Parathyroid adenoma (tissue), 2 donors: ENCODE data around the gene TTLL10.
"Not testable (repeated sequence)": the region's sequence is repeated elsewhere in the genome, so short reads cannot be mapped to it uniquely, and the experiment has no call there.

Source experiments
- H2AFZ ChIP-seq: fragments of 300-600 bp; sonication (generic); one replicate; pipeline ENCODE4 v1.7.0; 2017; ENCODE audit warnings: antibody characterized with exemption, mild to moderate bottlenecking
- H3K27ac ChIP-seq: fragments of 300-600 bp; sonication (generic); one replicate; pipeline ENCODE4 v1.7.0; 2017
- H3K27me3 ChIP-seq: fragments of 300-600 bp; sonication (generic); one replicate; pipeline ENCODE4 v1.7.0; 2017; ENCODE audit warnings: low read length; ENCODE audit not compliant: control insufficient read depth, insufficient read depth
- H3K36me3 ChIP-seq: fragments of 300-600 bp; sonication (generic); one replicate; pipeline ENCODE4 v1.7.0; 2017; ENCODE audit warnings: low read length; ENCODE audit not compliant: control insufficient read depth, insufficient read depth
- H3K4me1 ChIP-seq: fragments of 300-600 bp; sonication (generic); one replicate; pipeline ENCODE4 v1.7.0; 2017; ENCODE audit warnings: control low read depth
- H3K4me2 ChIP-seq: fragments of 300-600 bp; sonication (generic); one replicate; pipeline ENCODE4 v1.7.0; 2017; ENCODE audit warnings: low read length
- H3K4me3 ChIP-seq: fragments of 300-600 bp; sonication (generic); one replicate; pipeline ENCODE4 v1.7.0; 2017; ENCODE audit warnings: low read depth, low read length
- H3K79me2 ChIP-seq: fragments of 300-600 bp; sonication (generic); one replicate; pipeline ENCODE4 v1.7.0; 2017; ENCODE audit warnings: control low read depth
- H3K9ac ChIP-seq: fragments of 300-600 bp; sonication (generic); one replicate; pipeline ENCODE4 v1.7.0; 2017; ENCODE audit warnings: mild to moderate bottlenecking
- H3K9me3 ChIP-seq: fragments of 300-600 bp; sonication (generic); one replicate; pipeline ENCODE4 v1.7.0; 2017; ENCODE audit warnings: low read length; ENCODE audit not compliant: control insufficient read depth
- TF ChIP-seq, protein P1 (sequence below): fragments of 300-600 bp; sonication (generic); IDR thresholded peaks from one replicate; pipeline ENCODE4 v1.7.0; 2017; ENCODE audit warnings: antibody characterized with exemption, mild to moderate bottlenecking
- donor health status: primary hyperparathyroidism.

Gene TTLL10

DNA sequence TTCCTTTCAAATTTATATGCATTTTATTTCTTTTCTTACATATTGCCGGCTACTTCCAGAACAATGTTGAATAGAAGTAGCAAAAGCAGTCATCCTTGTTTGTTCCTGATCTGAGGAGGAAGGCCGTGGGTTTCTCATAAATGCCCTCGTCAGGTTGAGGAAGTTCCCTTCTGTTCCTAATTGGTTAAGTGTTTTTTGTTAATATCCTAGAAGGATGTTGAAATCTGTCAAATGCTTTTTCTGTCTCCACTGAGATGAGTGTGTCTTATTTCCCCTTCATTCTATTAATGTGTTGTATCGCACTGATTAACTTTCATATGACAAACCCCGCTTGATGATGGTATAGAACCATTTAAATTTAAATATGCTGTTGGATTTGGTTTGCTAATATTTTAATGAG, 15.4 kb downstream of the TTLL10 start:
- Histone ChIP-seq H3K9me3 (no peaks in the 10 kb centered on the region), H3K27me3 (no peaks in the 10 kb centered on the region), H3K79me2 (no peaks in the 10 kb centered on the region), H3K4me3 (no peak overlapping the region), H3K4me1 (no peaks in the 10 kb centered on the region), H3K36me3 (no peaks in the 10 kb centered on the region), H3K4me2 (no peak overlapping the region), H3K9ac (no peak overlapping the region), H3K27ac (no peak overlapping the region), H2AFZ (no peak overlapping the region)
- TF ChIP-seq, protein P1, sequence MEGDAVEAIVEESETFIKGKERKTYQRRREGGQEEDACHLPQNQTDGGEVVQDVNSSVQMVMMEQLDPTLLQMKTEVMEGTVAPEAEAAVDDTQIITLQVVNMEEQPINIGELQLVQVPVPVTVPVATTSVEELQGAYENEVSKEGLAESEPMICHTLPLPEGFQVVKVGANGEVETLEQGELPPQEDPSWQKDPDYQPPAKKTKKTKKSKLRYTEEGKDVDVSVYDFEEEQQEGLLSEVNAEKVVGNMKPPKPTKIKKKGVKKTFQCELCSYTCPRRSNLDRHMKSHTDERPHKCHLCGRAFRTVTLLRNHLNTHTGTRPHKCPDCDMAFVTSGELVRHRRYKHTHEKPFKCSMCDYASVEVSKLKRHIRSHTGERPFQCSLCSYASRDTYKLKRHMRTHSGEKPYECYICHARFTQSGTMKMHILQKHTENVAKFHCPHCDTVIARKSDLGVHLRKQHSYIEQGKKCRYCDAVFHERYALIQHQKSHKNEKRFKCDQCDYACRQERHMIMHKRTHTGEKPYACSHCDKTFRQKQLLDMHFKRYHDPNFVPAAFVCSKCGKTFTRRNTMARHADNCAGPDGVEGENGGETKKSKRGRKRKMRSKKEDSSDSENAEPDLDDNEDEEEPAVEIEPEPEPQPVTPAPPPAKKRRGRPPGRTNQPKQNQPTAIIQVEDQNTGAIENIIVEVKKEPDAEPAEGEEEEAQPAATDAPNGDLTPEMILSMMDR: no peak

DNA sequence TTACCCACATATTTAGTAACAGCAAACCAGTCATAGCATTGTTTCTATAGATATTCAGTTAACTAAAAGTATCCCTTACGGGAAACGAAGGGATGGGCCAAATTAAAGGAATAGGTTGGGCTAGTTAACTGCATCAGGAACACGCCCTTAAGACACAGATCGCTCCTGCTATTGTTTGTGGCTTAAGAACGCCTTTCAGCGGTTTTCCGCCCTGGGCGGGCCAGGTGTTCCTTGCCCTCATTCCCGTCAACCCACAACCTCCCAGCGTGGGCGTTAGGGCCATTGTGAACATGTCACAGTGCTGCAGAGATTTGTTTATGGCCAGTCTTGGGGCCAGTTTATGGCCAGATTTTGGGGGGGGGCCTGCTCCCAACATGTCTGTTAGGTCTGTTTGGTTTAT, 18.1 kb downstream of the TTLL10 start:
- Histone ChIP-seq H3K9ac (no peak overlapping the region), H3K79me2 (no peaks in the 10 kb centered on the region), H3K36me3 (no peaks in the 10 kb centered on the region), H3K4me3 (no peak overlapping the region), H3K9me3 (no peaks in the 10 kb centered on the region), H2AFZ (no peak overlapping the region), H3K4me1 (no peaks in the 10 kb centered on the region), H3K4me2 (no peak overlapping the region), H3K27ac (no peak overlapping the region), H3K27me3 (no peaks in the 10 kb centered on the region)
- TF ChIP-seq, protein P1: no peak

DNA sequence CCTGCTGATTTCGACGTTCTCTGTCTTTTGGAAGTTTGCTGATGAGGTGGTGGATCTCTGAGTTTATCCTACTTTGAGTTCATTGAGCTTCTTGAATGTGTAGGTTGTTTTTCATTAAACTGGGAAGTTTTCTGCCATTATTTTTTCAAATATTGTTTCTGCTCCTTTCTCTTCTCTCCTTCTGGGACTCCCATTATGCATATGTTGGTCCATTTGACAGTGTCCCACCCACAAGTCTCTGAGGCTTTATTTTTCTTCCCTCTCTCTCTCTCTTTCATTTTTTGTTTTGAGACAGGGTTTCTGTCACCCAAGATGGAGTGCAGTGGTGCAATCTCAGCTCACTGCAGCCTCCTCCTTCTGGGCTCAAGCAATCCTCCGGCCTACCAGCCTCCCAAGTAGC, 21.0 kb downstream of the TTLL10 start:
- Histone ChIP-seq H3K4me2 (no peak overlapping the region), H3K79me2 (no peaks in the 10 kb centered on the region), H3K36me3 (no peaks in the 10 kb centered on the region), H3K9me3 (no peaks in the 10 kb centered on the region), H3K4me1 (no peaks in the 10 kb centered on the region), H3K4me3 (no peak overlapping the region), H2AFZ (no peak overlapping the region), H3K27me3 (no peaks in the 10 kb centered on the region), H3K9ac (no peak overlapping the region), H3K27ac (no peak overlapping the region)
- TF ChIP-seq, protein P1: no peak

DNA sequence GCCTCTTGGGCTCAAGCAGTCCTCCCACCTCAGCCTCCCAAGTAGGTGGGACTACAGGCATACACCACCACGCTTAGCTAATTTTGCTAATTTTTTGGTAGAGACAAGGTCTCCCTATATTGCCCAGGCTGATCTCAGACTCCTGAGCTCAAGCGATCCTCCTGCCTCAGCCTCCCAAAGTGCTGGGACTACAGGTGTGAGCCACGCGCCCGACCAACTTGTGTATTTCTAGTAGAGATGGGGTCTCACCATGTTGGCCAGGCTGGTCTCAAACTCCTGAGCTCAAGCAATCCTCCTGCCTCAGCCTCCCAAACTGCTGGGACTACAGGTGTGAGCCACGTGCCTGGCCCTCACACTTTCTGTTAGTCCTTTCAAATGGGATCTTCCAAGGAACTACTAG, 22.0 kb downstream of the TTLL10 start:
- H3K27me3 ChIP-seq, H3K9me3 ChIP-seq, H3K27ac ChIP-seq: not testable (repeated sequence)

DNA sequence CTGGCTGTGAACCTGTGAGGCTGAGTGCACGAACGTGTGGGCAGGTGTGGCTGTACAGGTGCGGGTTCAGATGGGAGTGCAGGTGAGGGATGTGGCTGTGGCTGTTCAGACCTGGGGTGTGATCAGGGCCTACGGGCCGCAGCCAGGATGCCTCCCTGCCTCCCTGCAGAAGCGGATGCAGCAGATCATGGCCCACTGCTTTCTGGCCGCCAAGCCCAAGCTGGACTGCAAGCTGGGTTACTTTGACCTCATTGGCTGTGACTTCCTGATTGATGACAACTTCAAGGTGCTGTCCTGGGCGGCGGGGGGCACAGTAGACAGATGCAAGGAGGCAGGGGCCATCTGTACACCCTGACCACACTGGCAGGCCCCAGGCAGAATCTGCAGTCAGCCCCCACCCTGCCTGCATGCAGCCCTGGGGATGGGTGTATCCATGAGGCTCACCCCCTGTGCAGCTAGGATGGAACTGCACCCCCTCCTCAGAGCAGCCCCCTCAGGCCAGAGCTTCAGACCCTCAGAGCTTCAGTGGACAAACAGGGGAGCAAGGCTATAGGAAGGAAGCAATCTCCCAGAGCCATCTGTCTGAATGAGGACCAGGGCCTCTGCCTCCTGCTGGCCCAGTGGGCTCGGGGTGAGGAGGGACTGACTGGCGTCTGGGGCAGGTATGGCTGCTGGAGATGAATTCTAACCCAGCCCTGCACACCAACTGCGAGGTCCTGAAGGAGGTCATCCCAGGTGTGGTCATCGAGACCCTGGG, 22.9 kb downstream of the TTLL10 start:
- Histone ChIP-seq H3K4me1 (no peaks in the 10 kb centered on the region), H3K9me3 (no peaks in the 10 kb centered on the region), H3K27ac (no peak overlapping the region), H3K9ac (no peak overlapping the region), H3K27me3 (no peaks in the 10 kb centered on the region), H3K4me3 (no peak overlapping the region), H3K4me2 (no peak overlapping the region), H2AFZ (no peak overlapping the region), H3K79me2 (no peaks in the 10 kb centered on the region), H3K36me3 (no peaks in the 10 kb centered on the region)
- TF ChIP-seq, protein P1: no peak

More for the DNA sequence above, 22.0 kb downstream of the TTLL10 start:
- H3K4me3 ChIP-seq, H3K79me2 ChIP-seq, H2AFZ ChIP-seq, H3K4me1 ChIP-seq, H3K36me3 ChIP-seq, H3K4me2 ChIP-seq, H3K9ac ChIP-seq: not testable (repeated sequence)
